Measurements from ENCODE around the gene TTC7B.
A peak's percentile ranks its signal among the peaks of the same experiment; 100 is the strongest.

TTC7B gene

GRCh38 chr14:90678420-90678819 is 137.8 kb downstream of the TTC7B start:
- TF ChIP-seq, protein P1, sequence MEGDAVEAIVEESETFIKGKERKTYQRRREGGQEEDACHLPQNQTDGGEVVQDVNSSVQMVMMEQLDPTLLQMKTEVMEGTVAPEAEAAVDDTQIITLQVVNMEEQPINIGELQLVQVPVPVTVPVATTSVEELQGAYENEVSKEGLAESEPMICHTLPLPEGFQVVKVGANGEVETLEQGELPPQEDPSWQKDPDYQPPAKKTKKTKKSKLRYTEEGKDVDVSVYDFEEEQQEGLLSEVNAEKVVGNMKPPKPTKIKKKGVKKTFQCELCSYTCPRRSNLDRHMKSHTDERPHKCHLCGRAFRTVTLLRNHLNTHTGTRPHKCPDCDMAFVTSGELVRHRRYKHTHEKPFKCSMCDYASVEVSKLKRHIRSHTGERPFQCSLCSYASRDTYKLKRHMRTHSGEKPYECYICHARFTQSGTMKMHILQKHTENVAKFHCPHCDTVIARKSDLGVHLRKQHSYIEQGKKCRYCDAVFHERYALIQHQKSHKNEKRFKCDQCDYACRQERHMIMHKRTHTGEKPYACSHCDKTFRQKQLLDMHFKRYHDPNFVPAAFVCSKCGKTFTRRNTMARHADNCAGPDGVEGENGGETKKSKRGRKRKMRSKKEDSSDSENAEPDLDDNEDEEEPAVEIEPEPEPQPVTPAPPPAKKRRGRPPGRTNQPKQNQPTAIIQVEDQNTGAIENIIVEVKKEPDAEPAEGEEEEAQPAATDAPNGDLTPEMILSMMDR (conservative IDR thresholded peaks at IDR 0.05; ENCODE audit: low read depth): no peak
- DNase-seq (ENCODE audit: low spot score): no peak
- ChIA-PET POLR2A (ENCODE audit: low non-redundant PET) (interaction anchor here (0.6 kb wide), 1 partner anchor 599 kb away, joined by 3 read pairs; no protein-coding TSS in a partner anchor), CTCF (no interaction called here)
- H3K27ac ChIP-seq: no peak overlapping the region

GRCh38 chr14:90677484-90678050 is 138.7 kb downstream of the TTC7B start:
- no peak overlapping the region for H3K27ac ChIP-seq
- ChIA-PET POLR2A (ENCODE audit: low non-redundant PET) (interaction anchor here (0.6 kb wide), 1 partner anchor 600 kb away, joined by 3 read pairs; no protein-coding TSS in a partner anchor), CTCF (no interaction called here)
- TF ChIP-seq, protein P1 (conservative IDR thresholded peaks at IDR 0.05; ENCODE audit: low read depth): no peak
- DNase-seq (ENCODE audit: low spot score): peak; percentile 15

- ChIA-PET POLR2A (ENCODE audit: low non-redundant PET) (no interaction called here), CTCF (no interaction called here)
- TF ChIP-seq, protein P1 (conservative IDR thresholded peaks at IDR 0.05; ENCODE audit: low read depth): no peak
- DNase-seq (ENCODE audit: low spot score): no peak
- no peak overlapping the region for H3K27ac ChIP-seq
Measured at GRCh38 chr14:90676912-90677311, 139.3 kb downstream of the TTC7B start.

DNA sequence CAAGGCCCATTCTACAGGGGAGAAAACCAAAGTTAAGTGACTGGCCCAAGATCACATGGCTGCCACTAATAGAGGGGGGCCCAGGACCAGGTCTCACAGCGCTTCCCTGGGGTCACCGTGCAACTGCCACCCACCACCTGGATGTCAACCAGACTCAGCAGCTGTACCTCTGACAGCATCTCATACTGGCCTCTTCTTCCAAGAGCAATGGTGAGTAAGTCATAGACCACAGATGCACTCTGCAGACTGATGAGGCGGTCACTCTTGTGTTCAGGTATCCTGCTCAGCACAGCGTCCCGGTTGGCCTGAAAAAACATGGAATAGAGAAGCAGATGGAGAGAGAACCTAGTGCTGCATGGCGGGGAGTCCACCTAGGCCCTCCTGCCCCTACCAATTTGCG is 139.9 kb downstream of the TTC7B start:
- no peak overlapping the region for H3K27ac ChIP-seq
- DNase-seq (ENCODE audit: low spot score): no peak
- ChIA-PET POLR2A (ENCODE audit: low non-redundant PET) (no interaction called here), CTCF (no interaction called here)
- TF ChIP-seq, protein P1 (conservative IDR thresholded peaks at IDR 0.05; ENCODE audit: low read depth): no peak

GRCh38 chr14:90675399-90675798 is 140.8 kb downstream of the TTC7B start:
- TF ChIP-seq, protein P1 (conservative IDR thresholded peaks at IDR 0.05; ENCODE audit: low read depth): no peak
- no peak overlapping the region for H3K27ac ChIP-seq
- CTCF ChIA-PET: no interaction called here
- POLR2A ChIA-PET (ENCODE audit: low non-redundant PET): no interaction called here
- no peak for DNase-seq (ENCODE audit: low spot score)

DNA sequence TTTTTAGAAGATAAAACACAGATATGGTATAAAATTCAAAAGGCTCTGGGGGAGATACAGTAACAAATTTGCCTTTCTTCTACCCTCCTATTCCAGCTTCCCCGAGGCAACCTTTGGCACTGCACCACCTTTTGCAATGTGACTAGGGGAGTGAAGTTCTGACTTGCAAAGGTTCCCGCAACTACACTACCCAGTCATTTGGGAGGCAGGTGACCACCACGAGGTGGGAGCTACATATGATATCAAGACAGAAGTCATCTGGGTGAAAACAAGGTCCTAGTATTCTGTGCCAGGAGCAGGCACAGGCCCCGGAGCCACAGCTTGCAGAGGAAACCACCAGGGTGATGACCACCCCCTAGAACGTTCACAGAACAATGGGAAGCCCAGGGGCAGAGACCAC is 141.5 kb downstream of the TTC7B start:
- TF ChIP-seq, protein P1 (conservative IDR thresholded peaks at IDR 0.05; ENCODE audit: low read depth): no peak
- no peak overlapping the region for H3K27ac ChIP-seq
- no peak for DNase-seq (ENCODE audit: low spot score)
- POLR2A ChIA-PET (ENCODE audit: low non-redundant PET): no interaction called here
- CTCF ChIA-PET: no interaction called here

Data from RWPE1 (cell line).